H1 (cell line): ENCODE measurements around the gene PTPRT. TPM values are rescaled to one million over a fixed set of nuclear protein-coding genes. Genes with fewer than 3 reads are reported as not detected.

Source experiments
- CTCF ChIA-PET: fragments of 300-600 bp; sonication (Branson Sonifier 250); formaldehyde crosslinking; loops from one replicate; lab custom pipeline; 2021; ENCODE audit not compliant: partially characterized antibody; lab: Charles Lee
- POLR2A ChIA-PET: fragments of 300-600 bp; sonication (Branson Sonifier 250); formaldehyde crosslinking; loops from one replicate; lab custom pipeline; 2021; ENCODE audit warnings: inconsistent platforms; ENCODE audit not compliant: partially characterized antibody; lab: Charles Lee
- DNase-seq, 2 experiments: peaks; one replicate each; pipeline versions ENCODE4 v3.0.0 to v3.0.0-alpha.2; 2010 to 2022; ENCODE audit warnings: low spot score in 2 of 2, low read depth in 1 of 2, mixed read lengths in 1 of 2
- FAIRE-seq: peaks from 2 replicates; lab custom pipeline; 2011; peaks lifted over from hg19 to GRCh38; lab: Jason Lieb, UNC
- H2AFZ ChIP-seq: 2 replicates; pipeline ENCODE4 v1.8.1; 2012; ENCODE audit warnings: low read length, inconsistent platforms
- H2AK5ac ChIP-seq: 2 replicates; pipeline ENCODE4 v1.6.1; 2013; ENCODE audit warnings: low read depth, low read length
- H2BK120ac ChIP-seq: replicated peaks from 2 replicates; pipeline ENCODE3; 2013; ENCODE audit warnings: low read depth, low read length, inconsistent platforms
- H2BK12ac ChIP-seq: 2 replicates; pipeline ENCODE4 v1.6.1; 2013; ENCODE audit warnings: low read depth, low read length
- H2BK15ac ChIP-seq: 2 replicates; pipeline ENCODE4 v1.6.1; 2013; ENCODE audit warnings: low read length
- H2BK20ac ChIP-seq: 2 replicates; pipeline ENCODE4 v1.6.1; 2013; ENCODE audit warnings: low read length
- H2BK5ac ChIP-seq: 2 replicates; pipeline ENCODE4 v1.6.1; 2013; ENCODE audit warnings: low read depth, low read length
- H3K14ac ChIP-seq: 2 replicates; pipeline ENCODE4 v1.6.1; 2013; ENCODE audit warnings: inconsistent platforms; ENCODE audit not compliant: insufficient read length
- H3K18ac ChIP-seq: 2 replicates; pipeline ENCODE4 v1.6.1; 2013; ENCODE audit warnings: low read length; ENCODE audit errors: extremely low read depth
- H3K23ac ChIP-seq: 2 replicates; pipeline ENCODE4 v1.6.1; 2013; ENCODE audit warnings: inconsistent platforms; ENCODE audit not compliant: insufficient read length
- H3K23me2 ChIP-seq: 2 replicates; pipeline ENCODE4 v1.6.1; 2013; ENCODE audit warnings: low read depth, low read length
- H3K27ac ChIP-seq: 2 replicates; pipeline ENCODE4 v1.6.1; 2011; ENCODE audit warnings: low read depth, low read length, inconsistent platforms
- H3K27me3 ChIP-seq, 4 experiments: replicated peaks in 1 of 4; 1 replicate in 1 of 4; 2 replicates in 3 of 4; pipeline versions ENCODE4 v1.6.1 to v1.8.1; 2011 to 2013; ENCODE audit warnings: low read length in 3 of 4, mild to moderate bottlenecking in 3 of 4, inconsistent platforms in 2 of 4, mixed read lengths in 2 of 4, moderate library complexity in 1 of 4; ENCODE audit not compliant: control insufficient read depth in 3 of 4, insufficient read depth in 3 of 4; ENCODE audit errors: extremely low read depth in 1 of 4
- H3K36me3 ChIP-seq, 4 experiments: 2 replicates each; pipeline versions ENCODE4 v1.6.1 to v1.8.1; 2011 to 2013; ENCODE audit warnings: mild to moderate bottlenecking in 4 of 4, low read length in 3 of 4, moderate library complexity in 2 of 4, control low read depth in 1 of 4, inconsistent platforms in 1 of 4; ENCODE audit not compliant: insufficient read depth in 4 of 4, control insufficient read depth in 2 of 4
- H3K4ac ChIP-seq: replicated peaks from 2 replicates; pipeline ENCODE3; 2013; ENCODE audit warnings: low read length, low read depth, mixed read lengths, inconsistent platforms; ENCODE audit not compliant: insufficient read length
- H3K4me1 ChIP-seq, 4 experiments: replicated peaks in 1 of 4; 1 replicate in 1 of 4; 2 replicates in 3 of 4; pipeline versions ENCODE4 v1.6.1 to v1.8.1; 2011 to 2013; ENCODE audit warnings: low read length in 3 of 4, inconsistent platforms in 2 of 4, mixed read lengths in 1 of 4; ENCODE audit not compliant: insufficient read depth in 4 of 4, control insufficient read depth in 3 of 4
- H3K4me2 ChIP-seq, 2 experiments: 2 replicates each; pipeline versions ENCODE4 v1.6.1 to v1.8.1; 2011 to 2013; ENCODE audit warnings: low read depth in 2 of 2, low read length in 2 of 2, control low read depth in 1 of 2, inconsistent platforms in 1 of 2, mild to moderate bottlenecking in 1 of 2; ENCODE audit not compliant: insufficient read depth in 1 of 2
- H3K4me3 ChIP-seq, 4 experiments: fragments of 200-600, 300-600 bp in 1 of 4; sonication (generic), shearing (Covaris generic), sonication (Bioruptor Twin) in 1 of 4; 2 replicates each; pipeline versions ENCODE4 v1.5.1 to v1.8.1; 2011 to 2016; ENCODE audit warnings: low read length in 4 of 4, low read depth in 3 of 4, control low read depth in 2 of 4, inconsistent platforms in 2 of 4, mild to moderate bottlenecking in 2 of 4, mixed read lengths in 1 of 4, moderate library complexity in 1 of 4; ENCODE audit not compliant: insufficient read depth in 2 of 4; ENCODE audit errors: extremely low read depth in 1 of 4
- H3K56ac ChIP-seq: replicated peaks from 2 replicates; pipeline ENCODE3; 2013; ENCODE audit warnings: low read depth, mild to moderate bottlenecking, mixed read lengths, low read length, inconsistent platforms; ENCODE audit not compliant: insufficient read length
- H3K79me1 ChIP-seq: 2 replicates; pipeline ENCODE4 v1.6.1; 2013; ENCODE audit warnings: low read depth, low read length, control low read depth
- H3K79me2 ChIP-seq, 2 experiments: 2 replicates each; pipeline versions ENCODE4 v1.6.1 to v1.8.1; 2012 to 2013; ENCODE audit warnings: low read length in 2 of 2, mild to moderate bottlenecking in 2 of 2, inconsistent platforms in 1 of 2; ENCODE audit not compliant: insufficient read depth in 2 of 2, control insufficient read depth in 1 of 2
- H3K9ac ChIP-seq, 4 experiments: replicated peaks in 1 of 4; 1 replicate in 1 of 4; 2 replicates in 3 of 4; pipeline versions ENCODE4 v1.6.1 to v1.8.1; 2011 to 2013; ENCODE audit warnings: low read depth in 3 of 4, low read length in 3 of 4, control low read depth in 2 of 4, mild to moderate bottlenecking in 2 of 4, moderate library complexity in 2 of 4, inconsistent platforms in 1 of 4; ENCODE audit errors: extremely low read depth in 1 of 4
- H3K9me3 ChIP-seq, 2 experiments: 2 replicates each; pipeline versions ENCODE4 v1.6.1 to v1.8.1; 2012 to 2013; ENCODE audit warnings: mild to moderate bottlenecking in 2 of 2, moderate library complexity in 2 of 2, control low read depth in 1 of 2, inconsistent platforms in 1 of 2, low read depth in 1 of 2, low read length in 1 of 2, mixed read lengths in 1 of 2; ENCODE audit not compliant: insufficient read depth in 2 of 2
- H4K20me1 ChIP-seq, 2 experiments: replicated peaks in 1 of 2; 2 replicates each; pipeline versions ENCODE3 to v1.8.1; 2011 to 2013; ENCODE audit warnings: inconsistent platforms in 2 of 2, low read length in 2 of 2, mild to moderate bottlenecking in 1 of 2; ENCODE audit not compliant: insufficient read depth in 2 of 2, control insufficient read depth in 1 of 2
- H4K5ac ChIP-seq: 2 replicates; pipeline ENCODE4 v1.6.1; 2013; ENCODE audit warnings: low read length, low read depth, mixed read lengths, inconsistent platforms; ENCODE audit not compliant: insufficient read length
- H4K8ac ChIP-seq: 2 replicates; pipeline ENCODE4 v1.8.0; 2013; ENCODE audit warnings: mild to moderate bottlenecking, moderate library complexity, low read length, inconsistent platforms; ENCODE audit not compliant: insufficient read depth; ENCODE audit errors: extremely low read depth
- H4K91ac ChIP-seq: replicated peaks from 2 replicates; pipeline ENCODE3; 2013; ENCODE audit warnings: low read length, mixed read lengths, inconsistent platforms; ENCODE audit not compliant: insufficient read length
- ATF3 ChIP-seq: IDR thresholded peaks from 2 replicates; pipeline ENCODE4 v1.6.1; 2011; ENCODE audit warnings: low read depth, mild to moderate bottlenecking, low read length; ENCODE audit not compliant: insufficient read depth
- BACH1 ChIP-seq: IDR thresholded peaks from 2 replicates; pipeline ENCODE4 v1.6.1; 2012; ENCODE audit warnings: low read length, improper control_type of control experiment
- CTBP2 ChIP-seq: IDR thresholded peaks from 2 replicates; pipeline ENCODE4 v1.7.0; 2011; ENCODE audit warnings: borderline replicate concordance, mild to moderate bottlenecking, moderate library complexity, mixed read lengths, low read length; ENCODE audit not compliant: insufficient read depth, insufficient read length
- EP300 ChIP-seq, 2 experiments: IDR thresholded peaks; 1 replicate in 1 of 2; 2 replicates in 1 of 2; pipeline ENCODE4 v1.6.1; 2011 to 2012; ENCODE audit warnings: low read depth in 2 of 2, low read length in 2 of 2, mild to moderate bottlenecking in 2 of 2, borderline replicate concordance in 1 of 2, inconsistent platforms in 1 of 2, moderate library complexity in 1 of 2
- EZH2 ChIP-seq: fragments of 200-600 bp; sonication (generic); IDR thresholded peaks from 2 replicates; pipeline ENCODE4 v1.7.1; 2012; ENCODE audit warnings: low read depth, mild to moderate bottlenecking, moderate library complexity, low read length, inconsistent platforms; ENCODE audit not compliant: severe bottlenecking
- GTF2F1 ChIP-seq: IDR thresholded peaks from 2 replicates; pipeline ENCODE4 v1.6.1; 2012; ENCODE audit warnings: low read depth, low read length, improper control_type of control experiment, borderline replicate concordance
- HDAC6 ChIP-seq: IDR thresholded peaks from one replicate; pipeline ENCODE4 v1.7.1; 2012; ENCODE audit warnings: low read depth, mild to moderate bottlenecking, inconsistent platforms, low read length, moderate library complexity
- KDM4A ChIP-seq: IDR thresholded peaks from one replicate; pipeline ENCODE4 v1.7.1; 2012; ENCODE audit warnings: low read depth, mild to moderate bottlenecking, moderate library complexity, low read length, inconsistent platforms; ENCODE audit not compliant: severe bottlenecking
- NANOG ChIP-seq: IDR thresholded peaks from 2 replicates; pipeline ENCODE4 v1.6.1; 2011; ENCODE audit warnings: low read length, low read depth, mild to moderate bottlenecking, inconsistent platforms; ENCODE audit not compliant: insufficient read depth, poor library complexity, severe bottlenecking
- RXRA ChIP-seq: IDR thresholded peaks from 2 replicates; pipeline ENCODE4 v1.6.1; 2011; ENCODE audit warnings: low read depth, mild to moderate bottlenecking, low read length, moderate library complexity; ENCODE audit not compliant: insufficient read depth
- SIRT6 ChIP-seq: IDR thresholded peaks from one replicate; pipeline ENCODE4 v1.7.1; 2012; ENCODE audit warnings: low read length, inconsistent platforms
- YY1 ChIP-seq: IDR thresholded peaks from 2 replicates; pipeline ENCODE4 v1.6.1; 2011; ENCODE audit warnings: low read depth, mild to moderate bottlenecking, low read length
- ZNF274 ChIP-seq: IDR thresholded peaks from 2 replicates; pipeline ENCODE4 v1.7.0; 2012; ENCODE audit warnings: low read length, borderline replicate concordance; ENCODE audit errors: extremely low read depth
- WGBS, 2 experiments: shearing (Covaris generic) in 1 of 2; methylation state at CpG; one replicate each; pipeline versions ENCODE4 v1.1.6 to v1.1.7; 2013 to 2015; ENCODE audit warnings: low lambda C conversion rate in 2 of 2, mixed read lengths in 2 of 2, inconsistent platforms in 1 of 2, low coverage in 1 of 2, missing lambda C conversion rate in 1 of 2; ENCODE audit not compliant: insufficient replicate concordance in 2 of 2, insufficient coverage in 1 of 2, insufficient read length in 1 of 2; ENCODE audit errors: extremely low coverage in 1 of 2, missing lambda C conversion rate in 1 of 2; 5-methylcytosine and 5-hydroxymethylcytosine counted together
- polyA plus RNA-seq, 7 experiments: library from polyadenylated mRNA; depleted of rRNA in 3 of 7; stranded (reverse) in 5 of 7; unstranded in 2 of 7; fragments of >200 nt in 5 of 7; fragments of 200-250 nt in 2 of 7; gene quantifications; 1 replicate in 5 of 7; 2 replicates in 1 of 7; 4 replicates in 1 of 7; pipeline versions ENCODE4 v1.2.1 to v1.2.3, GENCODE V29; 2011 to 2013; ENCODE audit warnings: missing spikeins in 2 of 7, mixed read lengths in 2 of 7
- total RNA-seq: library from RNA; stranded (reverse); fragmentation: NEBNext Ultra II Directional; extraction: Animal tissue kit (Norgen Biotek cat#: 25700); gene quantifications from 2 replicates; pipeline ENCODE4 v1.2.1, GENCODE V29; 2021

PTPRT gene
- total and polyA plus RNA-seq, 2 of the 8 experiments (the other 6 are each of a cell fraction or from before 2014, with no cell fraction given): 0.33 to 1.8 TPM

DNA sequence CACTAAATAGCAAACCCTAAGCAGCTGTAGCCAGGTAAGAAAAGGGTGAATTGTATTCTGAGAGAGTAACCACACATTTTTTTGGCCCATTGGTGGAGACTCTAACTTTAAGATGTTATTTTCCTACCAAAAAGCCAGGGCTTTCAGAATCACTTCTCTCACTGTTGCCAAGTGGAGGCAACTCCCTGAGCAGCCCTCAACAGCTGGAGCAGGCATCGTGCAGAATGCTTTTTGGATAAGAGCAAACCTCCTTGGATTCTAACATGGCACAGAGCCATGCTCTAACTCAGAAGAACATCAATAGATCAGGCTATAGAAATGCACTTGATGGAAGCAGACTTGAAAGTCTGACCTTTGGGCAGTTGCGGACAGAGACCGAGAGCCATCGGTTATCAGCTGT is 849.3 kb downstream of the PTPRT start:
- Histone ChIP-seq H3K27me3 (peaks cover 0 to 1% (median 0%) of the 10 kb centered on the region in 4 experiments; a peak in 1 of 7 replicates), H3K27ac (no peak overlapping the region), H4K91ac (no peak overlapping the region), H3K9ac (no peak overlapping the region), H3K79me1 (no peaks in the 10 kb centered on the region), H3K56ac (no peak overlapping the region), H4K5ac (no peak overlapping the region), H3K4me1 (no peaks in the 10 kb centered on the region), H3K18ac (no peak overlapping the region), H3K36me3 (no peaks in the 10 kb centered on the region), H3K14ac (no peak overlapping the region), H2BK12ac (no peak overlapping the region), H2BK120ac (no peak overlapping the region), H2BK20ac (no peak overlapping the region), H3K4me2 (no peak overlapping the region), H2BK15ac (no peak overlapping the region), H2AFZ (no peak overlapping the region), H4K20me1 (no peaks in the 10 kb centered on the region), H3K4ac (no peak overlapping the region), H2AK5ac (no peak overlapping the region), H3K79me2 (no peaks in the 10 kb centered on the region), H2BK5ac (no peak overlapping the region), H4K8ac (no peak overlapping the region), H3K4me3 (no peak overlapping the region), H3K9me3 (no peaks in the 10 kb centered on the region), H3K23me2 (no peaks in the 10 kb centered on the region), H3K23ac (no peak overlapping the region)
- ChIA-PET POLR2A (no interaction called here), CTCF (no interaction called here)
- 94% methylated on average over 4 of the region's 4 CpGs; no CpG with 5 or more reads in 1 of the 2 experiments for WGBS, 2 experiments
- FAIRE-seq (no peak), DNase-seq (no peak)
- TF ChIP-seq RXRA: no peak
- TF ChIP-seq ATF3: no peak
- TF ChIP-seq EP300 (IDR thresholded peaks at IDR 0.05; ENCODE audit: borderline replicate concordance in 1 of 2, low read depth in 2 of 2, low read length in 2 of 2): no peak
- TF ChIP-seq EZH2: no peak
- TF ChIP-seq NANOG: no peak
- TF ChIP-seq ZNF274: no peak
- TF ChIP-seq CTBP2: no peak
- no peak for TF ChIP-seq YY1
- no peak for TF ChIP-seq SIRT6
- no peak for TF ChIP-seq BACH1
- TF ChIP-seq HDAC6: no peak
- TF ChIP-seq KDM4A: no peak
- no peak for TF ChIP-seq GTF2F1
